Gastrocnemius medialis (tissue), 4 donors: Measurements from ENCODE around the gene LGI1. TPM values are rescaled to one million over a fixed set of nuclear protein-coding genes. Genes with fewer than 3 reads are reported as not detected.
A peak's percentile ranks its signal among the peaks of the same experiment; 100 is the strongest.

Experiments used
- ATAC-seq, 2 donors: fragments of 150-250 bp; one replicate each; pipeline ENCODE4 v1.9.1; 2016
- DNase-seq, 2 donors: peaks; one replicate each; pipeline ENCODE4 v3.0.0-alpha.2; 2019
- H3K27ac ChIP-seq, 4 donors: fragments of 200-600 bp; sonication (generic); 1 replicate in 1 of 4; 2 replicates in 3 of 4; pipeline ENCODE4 v1.5.1; 2016 to 2018; ENCODE audit warnings: mild to moderate bottlenecking in 2 of 4, moderate library complexity in 1 of 4
- H3K27me3 ChIP-seq, 3 donors: fragments of 200-600 bp; sonication (generic) in 2 of 3; 1 replicate in 1 of 3; 2 replicates in 2 of 3; pipeline versions ENCODE4 v1.5.1 to v1.6.0; 2016 to 2019; ENCODE audit warnings: mild to moderate bottlenecking in 1 of 3, moderate library complexity in 1 of 3
- H3K36me3 ChIP-seq, 2 donors: fragments of 200-600 bp; sonication (generic) in 1 of 2; one replicate each; pipeline ENCODE4 v1.5.1; 2017 to 2018
- H3K4me1 ChIP-seq, 2 donors: fragments of 200-600 bp; sonication (generic) in 1 of 2; one replicate each; pipeline ENCODE4 v1.5.1; 2016 to 2017; ENCODE audit warnings: mild to moderate bottlenecking in 2 of 2
- H3K4me3 ChIP-seq, 4 donors: fragments of 200-600 bp; sonication (generic) in 3 of 4; 1 replicate in 1 of 4; 2 replicates in 3 of 4; pipeline ENCODE4 v1.5.1; 2016 to 2019; ENCODE audit warnings: mild to moderate bottlenecking in 2 of 4
- H3K9me3 ChIP-seq, 3 donors: fragments of 200-600 bp; sonication (generic) in 2 of 3; 1 replicate in 1 of 3; 2 replicates in 2 of 3; pipeline ENCODE4 v1.5.1; 2016 to 2019
- POLR2A ChIP-seq, 2 donors: fragments of 450-650 bp; IDR thresholded peaks; one replicate each; pipeline ENCODE4 v1.6.1; 2017; ENCODE audit warnings: antibody characterized with exemption in 2 of 2, mild to moderate bottlenecking in 2 of 2, moderate library complexity in 2 of 2
- in situ Hi-C, 4 donors: fragments of 200-750 bp; cut with MboI; loops; one replicate each; pipeline versions ENCODE4 v1.15.0 to v1.8.0; 2017; ENCODE audit warnings: low sequenced_read_pairs in 4 of 4
- intact Hi-C: fragments of 100-400 bp; cut with DNase I; formaldehyde crosslinking; loops from one replicate; pipeline ENCODE4 v1.15.1; 2023; ENCODE audit warnings: low total_unique reads
- total RNA-seq, 4 donors: library from RNA; depleted of rRNA; stranded (reverse); fragments of >200 nt; gene quantifications; one replicate each; pipeline versions ENCODE4 v1.1.0 to v1.2.3, GENCODE V29; 2016
- TF ChIP-seq, protein P1 (sequence below), 5 experiments: fragments of 450-650 bp in 3 of 5; fragments of 200-600 bp in 2 of 5; sonication (generic) in 2 of 5; IDR thresholded peaks in 4 of 5; conservative IDR thresholded peaks in 1 of 5; 1 replicate in 4 of 5; 2 replicates in 1 of 5; pipeline ENCODE4 v1.5.1; 2016 to 2019; ENCODE audit warnings: antibody characterized with exemption in 5 of 5, mild to moderate bottlenecking in 3 of 5, moderate library complexity in 3 of 5

Gene LGI1
- total RNA-seq, 4 donors from 2014 or later, result 0.33 to 12.6 TPM; not detected in 2

DNA sequence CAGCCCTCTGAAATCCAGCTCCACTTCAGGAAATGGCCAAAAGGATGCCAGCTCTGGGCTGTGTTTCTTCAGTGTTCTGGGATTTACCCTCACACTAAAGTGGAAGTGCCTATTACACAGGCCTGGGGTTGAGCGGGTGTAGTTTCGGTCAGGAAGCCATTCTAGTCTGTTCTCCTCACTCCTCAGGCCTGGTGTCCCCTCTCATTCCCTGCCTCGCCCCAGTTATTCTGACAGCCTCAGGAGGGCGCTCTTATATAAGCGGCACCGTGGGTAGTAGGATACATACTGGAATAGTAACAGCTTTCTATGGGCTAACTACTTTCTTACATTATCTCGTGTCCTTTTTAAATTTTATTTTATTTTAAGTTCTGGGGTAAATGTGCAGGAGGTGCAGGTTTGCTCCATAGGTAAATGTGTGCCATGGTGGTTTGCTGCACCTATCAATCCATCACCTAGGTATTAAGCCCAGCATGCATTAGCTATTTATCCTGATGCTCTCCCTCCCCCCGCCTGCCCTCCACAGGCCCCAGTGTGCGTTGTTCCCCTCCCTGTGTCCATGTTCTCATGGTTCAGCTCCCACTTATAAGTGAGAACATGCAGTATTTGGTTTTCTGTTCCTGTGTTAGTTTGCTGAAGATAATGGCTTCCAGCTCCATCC is 12.2 kb upstream of the LGI1 start:
- H3K27ac ChIP-seq, result no peak overlapping the region
- no peaks in the 10 kb centered on the region for H3K27me3 ChIP-seq
- DNase-seq (no peak), ATAC-seq (peak in 1 of 2 donors; percentile 62)
- H3K36me3 ChIP-seq, result no peaks in the 10 kb centered on the region
- H3K9me3 ChIP-seq, result no peaks in the 10 kb centered on the region
- H3K4me1 ChIP-seq, result no peaks in the 10 kb centered on the region
- no peak for TF ChIP-seq POLR2A (IDR thresholded peaks at IDR 0.05)
- TF ChIP-seq, protein P1, sequence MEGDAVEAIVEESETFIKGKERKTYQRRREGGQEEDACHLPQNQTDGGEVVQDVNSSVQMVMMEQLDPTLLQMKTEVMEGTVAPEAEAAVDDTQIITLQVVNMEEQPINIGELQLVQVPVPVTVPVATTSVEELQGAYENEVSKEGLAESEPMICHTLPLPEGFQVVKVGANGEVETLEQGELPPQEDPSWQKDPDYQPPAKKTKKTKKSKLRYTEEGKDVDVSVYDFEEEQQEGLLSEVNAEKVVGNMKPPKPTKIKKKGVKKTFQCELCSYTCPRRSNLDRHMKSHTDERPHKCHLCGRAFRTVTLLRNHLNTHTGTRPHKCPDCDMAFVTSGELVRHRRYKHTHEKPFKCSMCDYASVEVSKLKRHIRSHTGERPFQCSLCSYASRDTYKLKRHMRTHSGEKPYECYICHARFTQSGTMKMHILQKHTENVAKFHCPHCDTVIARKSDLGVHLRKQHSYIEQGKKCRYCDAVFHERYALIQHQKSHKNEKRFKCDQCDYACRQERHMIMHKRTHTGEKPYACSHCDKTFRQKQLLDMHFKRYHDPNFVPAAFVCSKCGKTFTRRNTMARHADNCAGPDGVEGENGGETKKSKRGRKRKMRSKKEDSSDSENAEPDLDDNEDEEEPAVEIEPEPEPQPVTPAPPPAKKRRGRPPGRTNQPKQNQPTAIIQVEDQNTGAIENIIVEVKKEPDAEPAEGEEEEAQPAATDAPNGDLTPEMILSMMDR (IDR thresholded peaks at IDR 0.05 in 4 of 5, conservative IDR thresholded peaks at IDR 0.05 in 1 of 5), result peak in 2 of 5 experiments; percentile 35
- in situ Hi-C loops, result no loop called here
- H3K4me3 ChIP-seq, result no peak overlapping the region
- intact Hi-C loops, result loop anchor here (2.0 kb wide), 1 partner anchor 71 kb away; no protein-coding TSS in a partner anchor

DNA sequence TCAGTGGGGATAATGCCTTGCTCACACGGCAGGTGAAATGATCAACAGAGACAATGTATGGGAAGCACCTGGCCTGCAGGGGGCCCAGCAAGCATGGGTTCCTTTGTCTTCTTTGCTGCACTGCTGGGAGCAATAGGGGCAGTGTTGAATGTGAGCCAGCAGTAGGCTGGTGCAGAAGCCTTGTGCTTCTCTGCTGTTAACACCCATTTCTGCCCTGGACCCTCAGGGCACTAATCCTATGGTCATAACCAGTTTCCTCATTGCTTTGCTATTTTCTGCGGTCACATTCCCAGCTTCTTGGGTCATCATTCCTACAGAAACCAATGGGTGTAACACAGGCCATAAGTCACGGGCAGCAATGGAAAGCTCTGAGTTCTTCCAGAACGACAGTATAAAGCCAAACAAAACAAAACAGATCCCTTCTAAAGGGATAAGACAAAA is 10.9 kb upstream of the LGI1 start:
- in situ Hi-C loops (no loop called here), intact Hi-C loops (no loop called here)
- Histone ChIP-seq H3K4me1 (peaks cover 0 to 5% of the 10 kb centered on the region in 2 donors), H3K4me3 (no peak overlapping the region), H3K36me3 (no peaks in the 10 kb centered on the region), H3K27ac (no peak overlapping the region), H3K9me3 (no peaks in the 10 kb centered on the region), H3K27me3 (no peaks in the 10 kb centered on the region)
- TF ChIP-seq, protein P1 (IDR thresholded peaks at IDR 0.05 in 4 of 5, conservative IDR thresholded peaks at IDR 0.05 in 1 of 5), result no peak
- no peak for TF ChIP-seq POLR2A (IDR thresholded peaks at IDR 0.05)
- no peak for DNase-seq
- ATAC-seq, result no peak

DNA sequence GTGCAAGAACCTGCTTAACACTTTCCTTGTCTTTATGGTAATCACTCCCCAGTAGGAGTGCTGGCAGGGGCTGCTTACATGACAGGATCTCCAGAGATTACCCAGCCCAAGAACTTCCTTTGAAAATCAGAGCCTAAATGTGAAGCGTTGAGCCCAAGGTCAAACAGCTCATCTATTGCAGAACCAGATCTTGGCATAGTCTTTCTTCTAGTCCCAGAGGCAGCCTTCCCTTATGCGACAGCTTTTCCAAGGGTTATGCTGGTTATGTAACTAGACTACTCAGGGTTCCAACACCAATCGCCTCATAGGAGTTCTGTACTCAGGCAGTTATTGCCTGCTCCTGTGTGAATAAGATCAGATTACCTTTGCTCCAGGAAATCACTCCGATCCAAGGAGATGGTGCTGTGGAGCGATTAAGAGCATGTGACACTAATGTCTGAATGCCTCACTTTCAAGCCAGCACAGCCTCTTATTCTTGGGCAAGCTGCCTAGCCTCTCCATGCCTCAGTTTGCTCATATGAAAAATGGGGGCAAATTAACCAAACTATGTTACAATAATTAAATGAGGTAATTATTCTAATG is 8.4 kb upstream of the LGI1 start:
- H3K27ac ChIP-seq, result no peak overlapping the region
- no peak for ATAC-seq
- TF ChIP-seq, protein P1 (IDR thresholded peaks at IDR 0.05 in 4 of 5, conservative IDR thresholded peaks at IDR 0.05 in 1 of 5), result no peak
- TF ChIP-seq POLR2A (IDR thresholded peaks at IDR 0.05), result no peak

DNA sequence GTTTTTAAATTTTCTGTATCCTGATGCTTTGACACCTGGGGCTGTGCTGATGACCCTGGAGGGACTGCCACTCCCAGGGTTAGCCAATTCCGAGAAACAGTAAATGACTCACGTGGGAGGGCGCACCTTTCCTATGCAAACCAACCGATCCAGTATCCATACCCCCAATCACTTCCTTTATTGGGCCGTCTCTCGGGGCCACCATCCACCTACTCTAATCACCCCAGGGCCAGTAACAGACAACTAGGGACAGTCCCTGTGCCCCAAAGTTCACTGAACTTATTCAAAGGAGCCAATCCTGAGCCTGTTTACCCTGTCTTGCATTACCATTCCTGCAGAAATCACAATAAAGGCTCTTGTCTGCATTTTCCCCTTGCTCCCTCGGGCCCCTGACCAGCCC is 6.6 kb upstream of the LGI1 start:
- DNase-seq (no peak), ATAC-seq (no peak)
- Histone ChIP-seq H3K27ac (no peak overlapping the region), H3K27me3 (no peaks in the 10 kb centered on the region), H3K36me3 (no peaks in the 10 kb centered on the region), H3K9me3 (no peaks in the 10 kb centered on the region), H3K4me1 (peaks cover 0 to 10% of the 10 kb centered on the region in 2 donors), H3K4me3 (no peak overlapping the region)
- TF ChIP-seq POLR2A (IDR thresholded peaks at IDR 0.05), result no peak
- TF ChIP-seq, protein P1 (IDR thresholded peaks at IDR 0.05 in 4 of 5, conservative IDR thresholded peaks at IDR 0.05 in 1 of 5), result no peak
- intact Hi-C loops, result no loop called here
- in situ Hi-C loops, result no loop called here

More for the DNA sequence above, 8.4 kb upstream of the LGI1 start:
- no peak overlapping the region for H3K4me3 ChIP-seq
- H3K4me1 ChIP-seq, result peaks cover 0 to 10% of the 10 kb centered on the region in 2 donors
- in situ Hi-C loops, result no loop called here
- intact Hi-C loops, result no loop called here
- no peaks in the 10 kb centered on the region for H3K27me3 ChIP-seq
- DNase-seq, result no peak
- H3K9me3 ChIP-seq, result no peaks in the 10 kb centered on the region
- H3K36me3 ChIP-seq, result no peaks in the 10 kb centered on the region
